NCI-H345 (cell line): Measurements from ENCODE around the gene KRT76.

Experiments used
- DNase-seq: peaks from one replicate; lab custom pipeline; 2025; lab: John Stamatoyannopoulos, UW

KRT76 gene

DNA sequence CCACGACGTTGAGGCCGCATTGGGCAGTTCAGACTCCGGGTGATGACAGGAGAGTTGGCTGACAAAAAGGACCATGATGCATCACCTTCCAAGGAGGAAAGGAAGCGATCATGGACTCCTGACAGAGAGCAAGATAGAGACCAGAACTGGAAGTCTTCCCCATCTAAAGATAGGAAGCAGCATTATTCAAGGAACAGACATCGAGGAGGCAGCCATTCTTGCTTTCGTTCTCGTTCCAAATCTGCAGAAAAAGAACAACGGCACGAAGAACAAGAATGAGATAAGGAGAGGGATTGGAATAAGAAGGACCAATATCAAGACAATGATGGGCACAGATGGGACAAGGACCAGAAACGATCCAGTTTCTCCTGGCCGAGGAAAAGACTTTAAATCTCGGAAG lies 46.8 kb downstream of the KRT76 start:
- DNase-seq: no peak

DNA sequence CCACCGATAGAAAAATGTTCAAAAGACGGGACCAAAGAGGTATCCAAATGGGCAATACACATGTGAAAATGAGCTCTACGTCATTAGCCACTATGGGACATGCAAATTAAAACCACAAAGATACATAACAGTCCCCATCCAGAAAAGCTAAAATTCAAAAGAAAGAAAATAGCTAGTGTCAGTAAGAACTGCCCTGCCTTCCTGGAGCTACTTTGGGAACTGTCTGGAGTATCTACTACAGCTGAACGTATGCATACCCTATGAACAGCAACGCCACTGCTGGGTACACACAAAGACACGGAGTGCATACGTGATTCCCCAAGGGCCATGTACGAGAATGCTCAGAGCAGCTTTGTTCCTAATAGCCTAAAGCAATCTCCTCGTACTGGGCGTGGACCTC lies 48.0 kb downstream of the KRT76 start:
- no peak for DNase-seq

DNA sequence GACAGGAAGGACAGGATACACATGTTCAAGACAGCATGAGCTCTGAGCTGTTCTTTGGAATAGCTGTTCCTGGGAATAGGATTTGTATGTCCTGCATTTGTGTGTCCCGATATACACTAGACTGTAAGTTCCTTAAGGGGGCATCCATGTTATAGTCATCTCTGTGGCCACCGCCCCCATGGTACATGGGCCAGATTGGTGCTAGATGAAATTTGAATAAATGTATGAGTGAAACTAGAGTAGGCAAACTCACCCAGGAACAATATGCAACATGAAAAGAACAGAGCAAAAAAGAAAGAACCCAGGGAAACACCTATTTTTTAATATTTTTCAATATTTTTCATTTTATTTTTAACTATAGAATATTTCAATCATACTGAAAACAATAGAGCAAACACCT lies 48.8 kb downstream of the KRT76 start:
- DNase-seq: no peak

DNA sequence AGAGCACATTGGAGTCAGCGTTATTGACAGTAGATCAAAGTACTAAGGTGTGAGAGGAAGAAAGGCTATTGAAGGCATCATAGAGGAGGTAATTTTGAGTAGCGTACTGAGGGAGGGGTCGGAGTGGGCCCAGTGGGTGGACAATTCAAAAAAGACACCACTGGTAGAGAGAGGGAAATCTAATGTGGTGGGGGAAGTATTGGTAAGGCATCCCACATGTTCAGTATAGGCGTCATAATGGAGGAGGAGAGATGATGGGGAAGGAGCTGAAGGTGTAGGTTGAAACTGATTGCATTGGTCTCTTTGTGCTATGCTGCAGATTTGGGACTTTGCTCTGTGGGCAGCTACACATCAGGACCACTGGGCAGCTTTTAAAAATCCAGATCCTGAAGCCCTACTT lies 50.1 kb downstream of the KRT76 start:
- no peak for DNase-seq

DNA sequence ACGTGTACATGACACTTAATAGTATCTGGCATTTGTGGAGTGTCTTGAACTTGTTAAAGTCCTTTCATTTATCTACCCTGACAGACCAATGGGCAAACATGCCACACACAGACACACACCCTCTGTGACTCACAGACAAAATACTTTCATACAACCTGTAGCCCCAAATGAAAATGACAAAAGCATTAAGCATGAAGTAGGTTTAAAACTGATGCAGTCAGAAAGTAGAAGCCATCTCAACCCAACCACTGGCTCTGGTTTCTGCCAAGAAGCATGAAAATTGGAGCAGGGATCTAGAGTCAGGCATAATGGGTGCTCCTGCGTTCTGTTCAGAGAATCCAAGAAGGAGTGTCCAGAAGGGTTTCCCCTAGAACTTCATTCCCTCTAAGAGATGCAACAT lies 50.7 kb downstream of the KRT76 start:
- DNase-seq: no peak

GRCh38 chr12:52724384-52724783 lies 52.8 kb downstream of the KRT76 start:
- no peak for DNase-seq

GRCh38 chr12:52722680-52723079 lies 54.5 kb downstream of the KRT76 start:
- DNase-seq: no peak

DNA sequence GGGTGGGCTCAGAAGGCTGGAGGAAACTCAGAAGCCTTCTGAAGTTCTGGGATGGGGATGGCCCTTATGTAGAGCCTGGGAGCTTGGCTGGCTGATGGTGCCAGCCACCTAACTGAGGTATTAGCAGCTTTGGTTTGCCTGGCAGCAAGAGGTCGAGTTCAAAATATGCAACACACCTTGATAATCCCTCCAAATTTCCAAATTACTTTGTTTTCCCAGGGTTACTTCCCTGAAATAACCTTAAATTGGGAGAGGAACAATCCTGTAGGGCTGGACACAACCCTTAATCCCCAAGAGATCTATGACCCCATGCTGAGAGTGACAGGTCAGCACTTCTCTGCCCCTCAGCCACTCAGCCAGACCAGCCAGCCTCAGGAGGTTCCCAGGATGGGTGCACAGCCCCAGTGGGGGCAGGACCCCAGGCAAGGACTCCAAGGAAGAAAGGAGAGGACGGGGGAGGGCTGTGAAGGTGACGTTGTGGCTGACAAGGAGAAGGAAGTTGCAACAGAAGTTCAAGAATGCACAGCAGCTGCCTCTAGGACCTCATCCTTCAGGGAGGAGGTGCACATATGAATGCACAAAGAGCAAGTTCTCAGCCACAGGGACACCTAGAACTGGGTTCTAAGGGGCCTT lies 55.2 kb downstream of the KRT76 start:
- no peak for DNase-seq

- DNase-seq: no peak
Observed at GRCh38 chr12:52720365-52720886, 56.7 kb downstream of the KRT76 start.
